ENCODE data around the gene MYL4.
A peak's percentile ranks its signal among the peaks of the same experiment; 100 is the strongest.
"Not testable (repeated sequence)": the region's sequence is repeated elsewhere in the genome, so short reads cannot be mapped to it uniquely, and the experiment has no call there.

Gene MYL4

GRCh38 chr17:47193931-47194511 is 15.1 kb upstream of the MYL4 start:
- no peak for DNase-seq

GRCh38 chr17:47197821-47198220 is 11.3 kb upstream of the MYL4 start:
- DNase-seq, result no peak

GRCh38 chr17:47199627-47200324 is 9.4 kb upstream of the MYL4 start:
- peak; percentile 11 for DNase-seq

GRCh38 chr17:47200325-47200664 is 8.9 kb upstream of the MYL4 start:
- DNase-seq, result no peak

- DNase-seq, result no peak
Measured at GRCh38 chr17:47201166-47201565, 8.0 kb upstream of the MYL4 start.

- peak; percentile 72 for DNase-seq
Measured at GRCh38 chr17:47203984-47204721, 5.0 kb upstream of the MYL4 start.

GRCh38 chr17:47204722-47205418 is 4.3 kb upstream of the MYL4 start:
- peak; percentile 55 for DNase-seq

GRCh38 chr17:47205419-47205963 is 3.7 kb upstream of the MYL4 start:
- DNase-seq, result peak; percentile 78

- no peak for DNase-seq
Measured at GRCh38 chr17:47207143-47208067, 1.7 kb upstream of the MYL4 start.

- DNase-seq, result no peak
Measured at GRCh38 chr17:47209499-47209898, 351 bp downstream of the MYL4 start.

GRCh38 chr17:47210105-47210504 is 957 bp downstream of the MYL4 start:
- no peak for DNase-seq

GRCh38 chr17:47210779-47211178 is 1.6 kb downstream of the MYL4 start:
- DNase-seq, result no peak

GRCh38 chr17:47212458-47212857 is 3.3 kb downstream of the MYL4 start:
- no peak for DNase-seq

GRCh38 chr17:47213540-47213939 is 4.4 kb downstream of the MYL4 start:
- no peak for DNase-seq

- DNase-seq, result no peak
Measured at GRCh38 chr17:47214931-47215330, 5.8 kb downstream of the MYL4 start.

- not testable (repeated sequence) for DNase-seq
Measured at GRCh38 chr17:47216821-47217220, 7.7 kb downstream of the MYL4 start.

GRCh38 chr17:47217279-47217678 is 8.1 kb downstream of the MYL4 start:
- DNase-seq, result not testable (repeated sequence)

GRCh38 chr17:47218896-47219430 is 9.8 kb downstream of the MYL4 start:
- DNase-seq, result no peak

GRCh38 chr17:47219621-47220475 is 10.7 kb downstream of the MYL4 start:
- DNase-seq, result no peak

GRCh38 chr17:47220531-47220999 is 11.4 kb downstream of the MYL4 start:
- DNase-seq, result peak; percentile 12

- DNase-seq, result no peak
Measured at GRCh38 chr17:47221154-47221553, 12.0 kb downstream of the MYL4 start.
